CD14-positive monocyte (primary cell): Measurements from ENCODE around the gene OLFM2. TPM values are rescaled to one million over a fixed set of nuclear protein-coding genes. Genes with fewer than 3 reads are reported as not detected.

Experiments used
- DNase-seq, 3 donors: peaks; one replicate each; pipeline ENCODE4 v3.0.0-alpha.2; 2011 to 2022
- H2AFZ ChIP-seq: 2 replicates; pipeline ENCODE4 v1.6.0; 2012; ENCODE audit warnings: mild to moderate bottlenecking, low read depth, low read length, inconsistent platforms; ENCODE audit not compliant: insufficient read depth, poor library complexity, severe bottlenecking
- H3K27ac ChIP-seq, 2 donors: 1 replicate in 1 of 2; 2 replicates in 1 of 2; pipeline ENCODE4 v1.5.1; 2012 to 2013; ENCODE audit warnings: low read length in 2 of 2, control low read depth in 1 of 2, inconsistent platforms in 1 of 2, low read depth in 1 of 2, mild to moderate bottlenecking in 1 of 2
- H3K27me3 ChIP-seq, 2 donors: one replicate each; pipeline versions ENCODE4 v1.6.0 to v1.6.1; 2011 to 2013; ENCODE audit warnings: low read length in 2 of 2; ENCODE audit not compliant: control insufficient read depth in 2 of 2, insufficient read depth in 2 of 2
- H3K36me3 ChIP-seq, 2 donors: replicated peaks in 1 of 2; 1 replicate in 1 of 2; 2 replicates in 1 of 2; pipeline versions ENCODE4 v1.5.1 to v1.6.1; 2012 to 2013; ENCODE audit warnings: low read length in 2 of 2, control low read depth in 1 of 2, inconsistent platforms in 1 of 2, mild to moderate bottlenecking in 1 of 2; ENCODE audit not compliant: insufficient read depth in 2 of 2, control insufficient read depth in 1 of 2
- H3K4me1 ChIP-seq, 2 donors: 1 replicate in 1 of 2; 2 replicates in 1 of 2; pipeline versions ENCODE4 v1.5.1 to v1.6.1; 2012 to 2013; ENCODE audit warnings: low read length in 2 of 2, control low read depth in 1 of 2, inconsistent platforms in 1 of 2, mild to moderate bottlenecking in 1 of 2, moderate library complexity in 1 of 2; ENCODE audit not compliant: insufficient read depth in 2 of 2, control insufficient read depth in 1 of 2
- H3K4me2 ChIP-seq: replicated peaks from 2 replicates; pipeline ENCODE3; 2012; ENCODE audit warnings: low read length, moderate library complexity, mild to moderate bottlenecking; ENCODE audit not compliant: poor library complexity, severe bottlenecking; ENCODE audit errors: extremely low read depth
- H3K4me3 ChIP-seq, 3 experiments: fragments of 200-600 bp in 1 of 3; sonication (generic) in 1 of 3; replicated peaks in 1 of 3; 1 replicate in 2 of 3; 2 replicates in 1 of 3; pipeline ENCODE4 v1.5.1; 2011 to 2013; ENCODE audit warnings: low read length in 3 of 3, mild to moderate bottlenecking in 3 of 3, control low read depth in 2 of 3, low read depth in 2 of 3, inconsistent platforms in 1 of 3, moderate library complexity in 1 of 3
- H3K79me2 ChIP-seq: 2 replicates; pipeline ENCODE4 v1.6.0; 2012; ENCODE audit warnings: mild to moderate bottlenecking, control low read depth, inconsistent platforms, low read length, moderate library complexity; ENCODE audit not compliant: insufficient read depth
- H3K9ac ChIP-seq: 2 replicates; pipeline ENCODE4 v1.6.0; 2017; ENCODE audit warnings: low read length, mild to moderate bottlenecking; ENCODE audit not compliant: insufficient read depth, poor library complexity, severe bottlenecking
- H3K9me3 ChIP-seq, 2 donors: replicated peaks in 1 of 2; 1 replicate in 1 of 2; 2 replicates in 1 of 2; pipeline versions ENCODE4 v1.5.1 to v1.6.1; 2012 to 2013; ENCODE audit warnings: low read length in 2 of 2, control low read depth in 1 of 2; ENCODE audit not compliant: control insufficient read depth in 1 of 2, insufficient read depth in 1 of 2
- H4K20me1 ChIP-seq: 2 replicates; pipeline ENCODE4 v1.6.0; 2012; ENCODE audit warnings: mild to moderate bottlenecking, low read length, control low read depth, moderate library complexity; ENCODE audit not compliant: insufficient read depth
- H3K27ac Mint-ChIP-seq, 7 donors: one replicate each; pipeline ENCODE4 v1.8.0; 2020; ENCODE audit warnings: mild to moderate bottlenecking in 7 of 7, mixed read lengths in 7 of 7, moderate library complexity in 6 of 7, inconsistent platforms in 2 of 7
- H3K27me3 Mint-ChIP-seq, 3 donors: one replicate each; pipeline ENCODE4 v1.8.0; 2021 to 2022; ENCODE audit warnings: low read depth in 3 of 3, mild to moderate bottlenecking in 3 of 3, mixed read lengths in 3 of 3, moderate library complexity in 3 of 3, inconsistent platforms in 1 of 3
- H3K36me3 Mint-ChIP-seq, 2 donors: one replicate each; pipeline ENCODE4 v1.8.0; 2020; ENCODE audit warnings: mixed read lengths in 2 of 2, inconsistent platforms in 1 of 2, mild to moderate bottlenecking in 1 of 2
- H3K4me1 Mint-ChIP-seq: one replicate; pipeline ENCODE4 v1.8.0; 2020; ENCODE audit warnings: mild to moderate bottlenecking, mixed read lengths
- H3K4me3 Mint-ChIP-seq, 2 donors: one replicate each; pipeline ENCODE4 v1.8.0; 2020; ENCODE audit warnings: mild to moderate bottlenecking in 2 of 2, mixed read lengths in 2 of 2, moderate library complexity in 1 of 2
- H3K9me3 Mint-ChIP-seq, 7 donors: one replicate each; pipeline ENCODE4 v1.8.0; 2020 to 2022; ENCODE audit warnings: mixed read lengths in 7 of 7, mild to moderate bottlenecking in 6 of 7, moderate library complexity in 6 of 7, inconsistent platforms in 2 of 7
- CTCF ChIP-seq: fragments of 200-600 bp; IDR thresholded peaks from one replicate; pipeline ENCODE4 v1.8.0; 2022; ENCODE audit warnings: antibody characterized with exemption, mild to moderate bottlenecking
- WGBS: methylation state at CpG from one replicate; pipeline ENCODE4 v1.1.5; 2013; ENCODE audit warnings: missing lambda C conversion rate; ENCODE audit not compliant: insufficient coverage; 5-methylcytosine and 5-hydroxymethylcytosine counted together
- intact Hi-C, 2 donors: fragments of 100-400 bp; cut with micrococcal nuclease; formaldehyde crosslinking; loops; one replicate each; pipeline versions ENCODE4 v1.15.0 to v1.15.1; 2023
- polyA plus RNA-seq, 3 donors: library from polyadenylated mRNA; depleted of rRNA in 1 of 3; unstranded in 2 of 3; stranded (reverse) in 1 of 3; fragments of 300-500 nt in 2 of 3; fragments of >200 nt in 1 of 3; fragmentation: Illumina TruSeq in 2 of 3; gene quantifications; 1 replicate in 2 of 3; 2 replicates in 1 of 3; pipeline ENCODE4 v1.2.3, GENCODE V29; 2012 to 2021

OLFM2 gene
- polyA plus RNA-seq, 3 donors, result not detected

- TF ChIP-seq CTCF, result no peak
- no peak overlapping the region for H3K9ac ChIP-seq
- no peak overlapping the region for H2AFZ ChIP-seq
- WGBS, result 73% methylated on average over 5 of the region's 8 CpGs
- H3K9me3 ChIP-seq, result no peaks in the 10 kb centered on the region
- Mint-ChIP-seq H3K9me3 (peaks cover 0 to 3% (median 0%) of the 10 kb centered on the region in 7 donors), H3K4me1 (no peaks in the 10 kb centered on the region), H3K36me3 (no peaks in the 10 kb centered on the region), H3K27me3 (peaks cover 22 to 40% (median 24%) of the 10 kb centered on the region in 3 donors), H3K4me3 (no peak overlapping the region), H3K27ac (no peak overlapping the region)
- H3K4me3 ChIP-seq, result no peak overlapping the region
- intact Hi-C loops, result no loop called here
- H3K4me2 ChIP-seq, result no peak overlapping the region
- H4K20me1 ChIP-seq, result no peaks in the 10 kb centered on the region
- H3K36me3 ChIP-seq, result no peaks in the 10 kb centered on the region
- peaks cover 0 to 21% of the 10 kb centered on the region in 2 donors for H3K27me3 ChIP-seq
- H3K4me1 ChIP-seq, result no peaks in the 10 kb centered on the region
- H3K79me2 ChIP-seq, result no peaks in the 10 kb centered on the region
- H3K27ac ChIP-seq, result no peak overlapping the region
- DNase-seq, result no peak
Measured at GRCh38 chr19:9968820-9969687, 32.7 kb upstream of the OLFM2 start.

- intact Hi-C loops, result no loop called here
- no peak overlapping the region for H2AFZ ChIP-seq
- no peaks in the 10 kb centered on the region for H3K9me3 ChIP-seq
- H3K4me3 ChIP-seq, result no peak overlapping the region
- no peaks in the 10 kb centered on the region for H3K36me3 ChIP-seq
- peaks cover 0 to 21% of the 10 kb centered on the region in 2 donors for H3K27me3 ChIP-seq
- WGBS, result no CpG with 5 or more reads among the region's 4 CpGs
- no peak for DNase-seq
- H3K4me3 Mint-ChIP-seq, result no peak overlapping the region
- no peak overlapping the region for H3K9ac ChIP-seq
- H4K20me1 ChIP-seq, result no peaks in the 10 kb centered on the region
- H3K27ac Mint-ChIP-seq, result no peak overlapping the region
- no peak for TF ChIP-seq CTCF
- H3K36me3 Mint-ChIP-seq, result no peaks in the 10 kb centered on the region
- no peak overlapping the region for H3K27ac ChIP-seq
- no peaks in the 10 kb centered on the region for H3K4me1 Mint-ChIP-seq
- H3K4me2 ChIP-seq, result no peak overlapping the region
- peaks cover 21 to 43% (median 27%) of the 10 kb centered on the region in 3 donors for H3K27me3 Mint-ChIP-seq
- no peaks in the 10 kb centered on the region for H3K79me2 ChIP-seq
- no peaks in the 10 kb centered on the region for H3K4me1 ChIP-seq
- H3K9me3 Mint-ChIP-seq, result peaks cover 0 to 5% (median 0%) of the 10 kb centered on the region in 7 donors
Measured at GRCh38 chr19:9967326-9967725, 31.0 kb upstream of the OLFM2 start.
